ENCODE data around the gene POC1B.

POC1B gene

DNA sequence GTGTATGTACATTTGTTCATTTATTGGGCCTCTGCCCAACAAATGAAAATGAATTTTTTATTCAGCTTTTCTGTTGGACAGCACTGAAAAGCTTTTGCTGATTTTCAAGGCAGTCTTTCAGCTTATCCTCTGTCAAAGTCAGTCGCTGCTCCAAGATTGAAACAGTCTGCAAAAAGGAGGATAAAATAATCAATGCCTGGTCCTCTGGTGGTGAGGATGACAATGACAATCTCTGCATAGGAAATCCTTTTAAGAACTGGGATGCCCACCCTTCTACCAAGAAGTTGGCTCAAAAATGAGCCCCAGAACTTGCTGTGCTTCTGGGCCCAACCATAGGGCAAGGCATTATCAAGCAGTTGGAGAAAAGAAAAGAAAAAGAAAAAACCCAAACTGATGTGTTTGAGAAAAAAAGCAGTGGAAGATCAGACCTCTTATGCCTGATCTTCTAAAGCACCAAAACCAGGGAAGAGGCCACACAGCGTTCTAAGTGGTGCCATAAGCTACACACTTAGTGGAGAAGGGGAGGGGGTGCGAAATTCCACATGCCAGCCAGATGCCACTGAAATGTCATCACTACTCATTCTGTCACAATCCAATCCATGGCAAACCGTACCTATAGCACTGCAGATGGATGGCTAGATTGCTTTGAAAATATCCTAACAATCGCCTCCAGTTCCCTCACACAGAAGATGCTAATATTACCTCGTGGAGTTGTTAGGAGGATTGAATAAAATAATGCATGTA lies 104.6 kb downstream of the POC1B start:
- no peak for ATAC-seq
- TF ChIP-seq ISL1 (CRISPR knock-in tag; IDR thresholded peaks at IDR 0.05) (no peak), ZNF565 (CRISPR knock-in tag; conservative IDR thresholded peaks at IDR 0.05; ENCODE audit: low read depth) (no peak), TCF4 (CRISPR knock-in tag; IDR thresholded peaks at IDR 0.05; ENCODE audit: borderline replicate concordance) (no peak), ZFP3 (CRISPR knock-in tag; IDR thresholded peaks at IDR 0.05) (no peak), POU6F1 (CRISPR knock-in tag; IDR thresholded peaks at IDR 0.05; ENCODE audit: borderline replicate concordance, low read depth) (no peak), RARB (CRISPR knock-in tag; IDR thresholded peaks at IDR 0.05) (no peak), ZNF8 (CRISPR knock-in tag; IDR thresholded peaks at IDR 0.05) (no peak), CSRNP3 (CRISPR knock-in tag; IDR thresholded peaks at IDR 0.05) (no peak), GLIS3 (CRISPR knock-in tag; IDR thresholded peaks at IDR 0.05) (no peak), ARNTL (CRISPR knock-in tag; IDR thresholded peaks at IDR 0.05; ENCODE audit: borderline replicate concordance, low read depth) (no peak), SNAI2 (CRISPR knock-in tag; IDR thresholded peaks at IDR 0.05) (no peak), PPARA (CRISPR knock-in tag; IDR thresholded peaks at IDR 0.05; ENCODE audit: borderline replicate concordance) (no peak), ZFP30 (CRISPR knock-in tag; IDR thresholded peaks at IDR 0.05) (no peak)
- TF ChIP-seq, protein P1, sequence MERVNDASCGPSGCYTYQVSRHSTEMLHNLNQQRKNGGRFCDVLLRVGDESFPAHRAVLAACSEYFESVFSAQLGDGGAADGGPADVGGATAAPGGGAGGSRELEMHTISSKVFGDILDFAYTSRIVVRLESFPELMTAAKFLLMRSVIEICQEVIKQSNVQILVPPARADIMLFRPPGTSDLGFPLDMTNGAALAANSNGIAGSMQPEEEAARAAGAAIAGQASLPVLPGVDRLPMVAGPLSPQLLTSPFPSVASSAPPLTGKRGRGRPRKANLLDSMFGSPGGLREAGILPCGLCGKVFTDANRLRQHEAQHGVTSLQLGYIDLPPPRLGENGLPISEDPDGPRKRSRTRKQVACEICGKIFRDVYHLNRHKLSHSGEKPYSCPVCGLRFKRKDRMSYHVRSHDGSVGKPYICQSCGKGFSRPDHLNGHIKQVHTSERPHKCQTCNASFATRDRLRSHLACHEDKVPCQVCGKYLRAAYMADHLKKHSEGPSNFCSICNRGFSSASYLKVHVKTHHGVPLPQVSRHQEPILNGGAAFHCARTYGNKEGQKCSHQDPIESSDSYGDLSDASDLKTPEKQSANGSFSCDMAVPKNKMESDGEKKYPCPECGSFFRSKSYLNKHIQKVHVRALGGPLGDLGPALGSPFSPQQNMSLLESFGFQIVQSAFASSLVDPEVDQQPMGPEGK (CRISPR knock-in tag; IDR thresholded peaks at IDR 0.05; ENCODE audit: borderline replicate concordance): no peak
- TF ChIP-seq, protein P2, sequence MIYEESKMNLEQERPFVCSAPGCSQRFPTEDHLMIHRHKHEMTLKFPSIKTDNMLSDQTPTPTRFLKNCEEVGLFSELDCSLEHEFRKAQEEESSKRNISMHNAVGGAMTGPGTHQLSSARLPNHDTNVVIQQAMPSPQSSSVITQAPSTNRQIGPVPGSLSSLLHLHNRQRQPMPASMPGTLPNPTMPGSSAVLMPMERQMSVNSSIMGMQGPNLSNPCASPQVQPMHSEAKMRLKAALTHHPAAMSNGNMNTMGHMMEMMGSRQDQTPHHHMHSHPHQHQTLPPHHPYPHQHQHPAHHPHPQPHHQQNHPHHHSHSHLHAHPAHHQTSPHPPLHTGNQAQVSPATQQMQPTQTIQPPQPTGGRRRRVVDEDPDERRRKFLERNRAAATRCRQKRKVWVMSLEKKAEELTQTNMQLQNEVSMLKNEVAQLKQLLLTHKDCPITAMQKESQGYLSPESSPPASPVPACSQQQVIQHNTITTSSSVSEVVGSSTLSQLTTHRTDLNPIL (CRISPR knock-in tag; IDR thresholded peaks at IDR 0.05; ENCODE audit: low read depth): no peak

DNA sequence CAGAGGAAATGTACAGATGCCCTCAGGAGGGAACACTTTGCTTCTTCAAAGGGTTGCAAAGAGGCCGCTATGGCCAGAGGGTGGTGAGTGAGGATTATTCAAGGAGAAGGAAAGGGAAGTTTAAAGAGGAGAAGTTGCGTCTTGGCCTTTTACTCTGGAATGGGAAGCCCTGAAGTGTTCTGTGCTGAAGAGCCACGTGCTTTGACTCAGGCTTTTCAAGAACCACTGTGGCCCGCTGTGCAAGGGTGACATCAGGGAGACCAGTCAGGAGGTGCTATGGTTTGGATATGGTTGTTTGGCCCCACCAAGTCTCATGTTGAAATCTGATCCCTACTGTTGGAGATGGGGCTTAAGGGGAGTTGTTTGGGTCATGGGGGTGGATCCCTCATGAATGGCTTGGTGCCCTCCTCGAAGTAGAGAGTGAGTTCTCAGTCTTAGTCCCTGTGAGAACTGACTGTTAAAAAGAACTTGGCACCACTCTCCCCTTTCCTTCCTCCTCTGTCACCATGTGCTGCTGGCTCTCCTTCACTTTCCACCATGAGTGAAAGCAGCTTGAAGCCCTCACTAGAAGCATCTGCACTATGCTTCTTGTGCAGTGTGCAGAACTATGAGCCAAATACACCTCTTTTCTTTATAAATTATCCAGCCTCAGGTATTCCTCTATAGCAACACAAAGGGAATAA lies 107.5 kb downstream of the POC1B start:
- no peak for ATAC-seq
- no peak for TF ChIP-seq TCF4 (CRISPR knock-in tag; IDR thresholded peaks at IDR 0.05; ENCODE audit: borderline replicate concordance)

- ATAC-seq: peak; percentile 67
- TF ChIP-seq GLIS3 (CRISPR knock-in tag; IDR thresholded peaks at IDR 0.05) (no peak), RARB (CRISPR knock-in tag; IDR thresholded peaks at IDR 0.05) (no peak), ZNF70 (CRISPR knock-in tag; IDR thresholded peaks at IDR 0.05) (no peak), BACH2 (CRISPR knock-in tag; IDR thresholded peaks at IDR 0.05; ENCODE audit: borderline replicate concordance) (no peak), CSRNP3 (CRISPR knock-in tag; IDR thresholded peaks at IDR 0.05) (no peak), CSDC2 (CRISPR knock-in tag; IDR thresholded peaks at IDR 0.05) (no peak), ZNF565 (CRISPR knock-in tag; conservative IDR thresholded peaks at IDR 0.05; ENCODE audit: low read depth) (no peak), OSR1 (CRISPR knock-in tag; IDR thresholded peaks at IDR 0.05) (no peak), ZFP30 (CRISPR knock-in tag; IDR thresholded peaks at IDR 0.05) (no peak), PPARA (CRISPR knock-in tag; IDR thresholded peaks at IDR 0.05; ENCODE audit: borderline replicate concordance) (no peak), SNAI2 (CRISPR knock-in tag; IDR thresholded peaks at IDR 0.05) (no peak), ISL1 (CRISPR knock-in tag; IDR thresholded peaks at IDR 0.05) (no peak), TCF4 (CRISPR knock-in tag; IDR thresholded peaks at IDR 0.05; ENCODE audit: borderline replicate concordance) (no peak)
- TF ChIP-seq, protein P2 (CRISPR knock-in tag; IDR thresholded peaks at IDR 0.05; ENCODE audit: low read depth): no peak
- TF ChIP-seq, protein P3, sequence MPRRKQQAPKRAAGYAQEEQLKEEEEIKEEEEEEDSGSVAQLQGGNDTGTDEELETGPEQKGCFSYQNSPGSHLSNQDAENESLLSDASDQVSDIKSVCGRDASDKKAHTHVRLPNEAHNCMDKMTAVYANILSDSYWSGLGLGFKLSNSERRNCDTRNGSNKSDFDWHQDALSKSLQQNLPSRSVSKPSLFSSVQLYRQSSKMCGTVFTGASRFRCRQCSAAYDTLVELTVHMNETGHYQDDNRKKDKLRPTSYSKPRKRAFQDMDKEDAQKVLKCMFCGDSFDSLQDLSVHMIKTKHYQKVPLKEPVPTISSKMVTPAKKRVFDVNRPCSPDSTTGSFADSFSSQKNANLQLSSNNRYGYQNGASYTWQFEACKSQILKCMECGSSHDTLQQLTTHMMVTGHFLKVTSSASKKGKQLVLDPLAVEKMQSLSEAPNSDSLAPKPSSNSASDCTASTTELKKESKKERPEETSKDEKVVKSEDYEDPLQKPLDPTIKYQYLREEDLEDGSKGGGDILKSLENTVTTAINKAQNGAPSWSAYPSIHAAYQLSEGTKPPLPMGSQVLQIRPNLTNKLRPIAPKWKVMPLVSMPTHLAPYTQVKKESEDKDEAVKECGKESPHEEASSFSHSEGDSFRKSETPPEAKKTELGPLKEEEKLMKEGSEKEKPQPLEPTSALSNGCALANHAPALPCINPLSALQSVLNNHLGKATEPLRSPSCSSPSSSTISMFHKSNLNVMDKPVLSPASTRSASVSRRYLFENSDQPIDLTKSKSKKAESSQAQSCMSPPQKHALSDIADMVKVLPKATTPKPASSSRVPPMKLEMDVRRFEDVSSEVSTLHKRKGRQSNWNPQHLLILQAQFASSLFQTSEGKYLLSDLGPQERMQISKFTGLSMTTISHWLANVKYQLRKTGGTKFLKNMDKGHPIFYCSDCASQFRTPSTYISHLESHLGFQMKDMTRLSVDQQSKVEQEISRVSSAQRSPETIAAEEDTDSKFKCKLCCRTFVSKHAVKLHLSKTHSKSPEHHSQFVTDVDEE (CRISPR knock-in tag; IDR thresholded peaks at IDR 0.05): no peak
Observed at GRCh38 chr12:89417246-89417977, 108.4 kb downstream of the POC1B start.

All from SK-N-SH treated with all-trans-retinoic acid at 6 μM for 48 hours (cell line).